GM21367 (cell line): ENCODE results near the gene NHEJ1.

Experiments used
- ATAC-seq: cut with Tn5 transposase; IDR thresholded peaks from one replicate; pipeline ENCODE4 v1.9.1; 2021; ENCODE audit not compliant: unreplicated experiment

The NHEJ1 gene

GRCh38 chr2:219059725-219060682 is 100.6 kb downstream of the NHEJ1 start:
- ATAC-seq: no peak

- no peak for ATAC-seq
These were observed 101.3 kb downstream of the NHEJ1 start for GRCh38 chr2:219059375-219059724.

GRCh38 chr2:219058541-219059374 is 101.9 kb downstream of the NHEJ1 start:
- no peak for ATAC-seq

GRCh38 chr2:219057709-219058540 is 102.7 kb downstream of the NHEJ1 start:
- peak; percentile 92 for ATAC-seq

- no peak for ATAC-seq
These were observed 103.5 kb downstream of the NHEJ1 start for GRCh38 chr2:219056896-219057708.

GRCh38 chr2:219056176-219056895 is 104.3 kb downstream of the NHEJ1 start:
- no peak for ATAC-seq

- no peak for ATAC-seq
These were observed 105.4 kb downstream of the NHEJ1 start for GRCh38 chr2:219054956-219055903.

- no peak for ATAC-seq
These were observed 111.3 kb downstream of the NHEJ1 start for GRCh38 chr2:219049282-219049681.

GRCh38 chr2:219045937-219046550 is 114.6 kb downstream of the NHEJ1 start:
- no peak for ATAC-seq

GRCh38 chr2:219042750-219043149 is 117.9 kb downstream of the NHEJ1 start:
- no peak for ATAC-seq

- ATAC-seq: no peak
These were observed 118.5 kb downstream of the NHEJ1 start for GRCh38 chr2:219042157-219042556.

- no peak for ATAC-seq
These were observed 119.4 kb downstream of the NHEJ1 start, which contains the start of gene CFAP65 for GRCh38 chr2:219041252-219041651. Gene CFAP65 (minus strand): TSS chr2:219041516. CDS start chr2:219039048, 2,468 bp downstream.

GRCh38 chr2:219038600-219038999 is 122.0 kb downstream of the NHEJ1 start:
- ATAC-seq: no peak

GRCh38 chr2:219037783-219038499 is 122.7 kb downstream of the NHEJ1 start:
- ATAC-seq: no peak

- ATAC-seq: no peak
These were observed 124.7 kb downstream of the NHEJ1 start for GRCh38 chr2:219035942-219036341.

GRCh38 chr2:219034823-219035222 is 125.8 kb downstream of the NHEJ1 start:
- ATAC-seq: no peak

- no peak for ATAC-seq
These were observed 128.4 kb downstream of the NHEJ1 start for GRCh38 chr2:219032051-219032745.
